A204.1 (cell line): ENCODE data around the gene RHCG.

ENCODE experiments used
- FAIRE-seq: peaks from 2 replicates; lab custom pipeline; 2012; peaks lifted over from hg19 to GRCh38; lab: Jason Lieb, UNC

Gene RHCG

DNA sequence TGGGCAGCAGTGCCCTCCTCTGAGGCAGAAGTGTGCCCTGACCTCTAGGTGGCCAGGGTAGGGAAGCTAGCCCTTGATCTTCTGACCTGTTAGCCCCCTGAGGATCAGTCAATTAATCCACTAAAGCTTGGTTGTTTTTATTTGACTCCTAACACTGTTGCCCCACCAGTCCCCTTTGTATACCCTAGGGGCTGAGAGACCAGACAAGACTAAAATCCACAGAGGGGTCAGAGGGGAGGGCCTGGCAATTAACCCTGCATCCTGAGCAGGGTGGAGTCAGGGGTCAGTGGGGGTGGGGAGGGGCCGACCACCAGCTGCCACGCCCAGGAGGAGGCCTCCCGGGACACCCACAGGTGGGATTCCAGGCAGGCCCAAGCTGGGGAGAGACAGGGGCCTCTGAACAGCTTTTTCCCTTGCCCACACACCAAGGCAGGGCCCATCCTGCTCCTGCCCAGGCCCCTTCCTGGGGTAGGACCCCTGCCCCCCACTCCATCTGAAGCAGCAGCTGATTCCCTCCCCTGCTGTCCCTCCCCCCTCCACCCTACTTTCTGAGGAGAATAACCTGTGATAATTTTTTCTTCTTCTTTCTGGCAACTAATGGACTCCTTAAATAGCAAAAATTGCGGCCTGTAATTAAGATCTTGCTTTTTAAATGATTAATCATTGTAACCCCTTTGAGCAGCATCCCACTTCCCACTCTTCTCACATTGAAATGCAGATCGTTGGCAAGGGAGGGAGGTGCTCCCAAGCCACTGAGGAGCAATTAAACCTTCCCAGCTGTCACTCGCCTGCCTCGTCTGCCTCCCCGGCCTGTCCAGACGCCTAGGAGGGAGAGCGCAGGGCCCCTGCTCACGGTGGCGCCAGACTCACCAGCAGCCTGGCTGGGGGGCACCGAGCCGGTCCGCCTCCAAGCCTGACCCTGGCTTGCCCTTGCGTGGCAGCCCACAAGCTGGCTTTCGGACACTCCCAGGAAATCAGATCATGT, 51.9 kb downstream of the RHCG start:
- no peak for FAIRE-seq

DNA sequence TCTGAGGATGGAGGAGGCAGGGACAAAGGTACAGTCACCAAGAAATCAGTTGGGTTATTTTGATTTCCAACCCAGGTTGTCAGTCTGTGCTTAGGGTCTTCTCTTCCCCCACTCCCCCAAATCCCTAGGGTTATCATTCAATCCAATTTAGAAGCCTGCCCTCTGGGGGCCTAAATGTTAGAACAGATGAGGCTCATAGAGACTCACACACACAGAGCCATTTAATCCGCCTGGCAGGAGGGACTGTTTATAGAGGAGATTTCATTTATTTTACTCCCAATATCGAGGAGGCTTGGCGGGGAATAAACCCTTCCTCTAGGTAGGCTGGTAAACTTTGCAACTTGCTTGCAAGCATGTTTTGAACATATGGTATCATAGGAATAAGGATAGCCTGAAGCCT, 52.8 kb downstream of the RHCG start:
- no peak for FAIRE-seq

DNA sequence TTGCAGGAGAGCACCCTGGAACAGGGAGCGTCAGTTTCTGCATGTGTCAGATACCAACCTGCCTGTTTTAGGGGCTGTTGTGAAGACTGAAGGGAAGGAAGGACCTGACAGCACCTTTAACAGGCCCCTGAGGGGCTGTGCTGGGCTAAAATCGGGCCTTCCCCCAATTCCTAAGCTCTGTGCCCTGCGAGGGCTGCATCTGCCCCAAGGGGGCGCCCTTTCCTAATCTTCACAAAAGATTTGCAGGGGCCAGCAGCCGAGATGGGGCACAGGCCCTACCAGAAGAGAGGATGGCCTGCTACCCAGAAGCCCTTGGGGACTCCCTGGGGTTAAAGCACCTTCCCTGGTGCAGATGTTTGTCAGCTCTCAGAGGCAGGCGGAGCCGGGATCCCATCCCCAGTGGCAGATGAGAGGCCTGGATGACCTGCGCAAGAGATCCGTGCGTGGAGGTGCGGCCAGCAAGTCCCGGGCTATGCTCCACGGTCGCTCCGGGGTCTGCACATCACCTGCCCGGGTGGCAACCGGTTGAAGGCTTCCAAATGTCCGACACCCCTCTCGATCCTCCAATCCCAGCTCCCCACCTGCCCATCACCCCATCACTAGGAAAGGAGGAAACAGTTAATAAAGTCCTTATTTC, 53.6 kb downstream of the RHCG start:
- no peak for FAIRE-seq

DNA sequence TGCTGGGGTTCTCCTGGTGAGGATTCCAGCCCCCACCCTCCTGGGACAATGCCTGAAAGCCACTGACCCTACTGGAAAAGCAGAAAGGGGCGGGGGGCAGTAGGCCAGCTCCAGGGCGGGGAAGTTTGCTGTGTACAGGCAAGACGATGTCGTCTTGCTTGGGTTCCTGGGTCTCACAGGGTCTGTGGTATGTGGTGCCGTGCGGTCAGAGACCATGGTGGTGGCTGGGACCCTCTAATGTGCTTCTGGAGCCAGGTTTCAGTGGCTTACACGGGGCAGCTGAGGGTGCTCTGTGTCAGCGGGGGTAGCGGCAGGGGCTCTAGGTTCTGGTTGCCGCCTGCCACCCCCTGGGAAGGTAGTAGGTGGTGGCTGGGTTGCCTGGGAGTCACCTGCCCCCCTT, 54.2 kb downstream of the RHCG start:
- no peak for FAIRE-seq

DNA sequence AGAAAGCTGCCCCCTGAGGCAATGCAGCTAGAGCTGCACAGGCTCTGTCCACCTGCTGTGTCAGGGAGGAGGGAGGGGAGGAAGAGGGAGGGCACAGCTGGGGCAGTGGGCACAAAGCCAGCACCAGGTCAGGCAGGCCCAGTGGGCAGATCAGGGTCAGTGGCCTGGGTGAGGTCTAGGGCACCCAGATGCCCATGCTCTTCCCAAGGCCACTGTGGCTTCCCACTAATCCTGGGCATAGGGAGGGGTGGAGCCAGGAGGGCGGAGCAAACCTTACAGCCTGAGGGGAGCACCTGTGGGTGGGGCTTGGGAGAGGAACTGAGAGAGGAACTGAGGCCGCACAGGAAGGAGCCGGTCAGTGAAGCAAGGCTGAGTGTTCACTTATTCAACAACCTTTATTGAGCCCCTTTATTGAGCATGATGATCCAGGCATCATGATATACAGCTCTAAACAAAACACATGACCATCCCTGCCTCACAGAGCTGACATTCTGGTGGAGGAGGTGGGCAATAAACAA, 55.0 kb downstream of the RHCG start:
- no peak for FAIRE-seq

DNA sequence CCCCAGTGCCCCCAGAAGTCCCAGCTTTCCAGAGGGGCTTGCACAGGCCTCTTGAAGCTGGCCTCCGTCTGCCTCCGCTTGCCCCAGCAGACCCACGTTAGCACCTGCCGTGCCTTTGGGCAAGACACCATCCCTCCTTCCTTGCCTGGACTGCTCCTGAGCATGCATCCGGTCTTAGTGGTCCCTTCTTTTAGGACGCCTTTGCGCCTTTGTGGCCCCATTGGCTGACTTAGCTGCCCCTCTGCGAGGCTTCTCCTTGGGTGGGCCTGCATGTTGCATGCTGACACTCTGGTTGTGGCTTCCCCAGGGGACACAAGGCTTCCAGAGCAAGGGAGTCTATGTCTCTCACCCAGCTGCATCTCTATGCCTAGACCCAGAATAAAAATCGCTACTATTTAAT, 56.6 kb downstream of the RHCG start:
- FAIRE-seq, result no peak

DNA sequence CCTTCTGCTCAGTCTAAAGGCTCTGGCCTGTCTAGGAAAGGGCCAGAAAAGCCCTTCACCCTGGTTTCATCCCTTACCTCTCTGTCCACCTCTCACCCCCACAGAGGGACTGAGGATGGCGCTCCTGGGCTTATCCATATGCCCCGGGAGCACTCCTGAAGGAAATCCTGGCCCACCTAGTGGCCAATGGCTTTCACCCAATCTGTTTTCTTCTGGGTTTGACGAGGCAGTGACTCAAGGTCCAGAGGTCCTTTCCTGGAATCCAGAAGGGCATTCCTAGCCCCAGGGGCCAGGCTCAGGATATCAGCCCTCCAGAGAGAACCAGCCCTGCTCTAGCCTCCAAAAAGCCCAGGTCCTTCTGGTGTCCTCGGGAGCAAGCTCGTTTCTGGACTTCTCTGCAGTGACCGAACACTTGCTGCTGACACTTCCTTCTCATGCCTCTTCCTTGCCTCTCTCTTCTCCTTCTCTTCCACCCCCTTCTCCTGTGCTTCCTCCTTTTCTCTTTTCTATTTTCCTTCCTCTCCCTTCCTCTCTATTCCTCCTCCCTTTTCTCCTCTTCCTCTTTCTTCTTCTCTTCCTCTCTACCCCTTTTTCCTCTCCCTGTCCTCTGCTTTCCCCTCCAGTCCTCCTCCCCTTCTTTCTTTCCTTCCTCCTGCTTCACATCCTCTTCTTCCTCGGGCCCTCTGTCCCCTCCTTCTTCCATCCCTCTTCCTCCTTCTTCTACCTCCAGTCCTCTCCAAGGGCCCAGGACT, 59.6 kb downstream of the RHCG start:
- FAIRE-seq, result no peak

DNA sequence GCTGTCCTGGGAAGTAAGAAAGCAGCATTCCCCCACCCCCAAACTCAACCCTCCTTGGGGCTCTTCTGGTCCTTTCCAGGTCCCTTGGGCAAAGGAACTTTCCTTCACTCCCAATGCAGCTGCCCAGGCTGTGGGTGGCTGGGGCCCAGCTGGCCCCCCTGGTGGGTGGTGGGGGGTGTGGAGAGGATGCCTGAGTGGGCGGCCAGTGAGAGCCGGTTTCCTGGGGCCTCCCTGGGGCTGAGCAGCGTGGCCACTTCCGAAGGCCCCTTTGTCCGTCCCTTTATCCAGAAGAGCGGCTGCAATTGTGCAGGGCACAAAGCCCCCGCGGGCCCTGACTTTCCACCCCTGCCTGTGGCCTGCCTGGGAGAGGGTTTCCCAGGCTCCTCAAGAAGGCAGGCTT, 61.0 kb downstream of the RHCG start:
- FAIRE-seq, result no peak

DNA sequence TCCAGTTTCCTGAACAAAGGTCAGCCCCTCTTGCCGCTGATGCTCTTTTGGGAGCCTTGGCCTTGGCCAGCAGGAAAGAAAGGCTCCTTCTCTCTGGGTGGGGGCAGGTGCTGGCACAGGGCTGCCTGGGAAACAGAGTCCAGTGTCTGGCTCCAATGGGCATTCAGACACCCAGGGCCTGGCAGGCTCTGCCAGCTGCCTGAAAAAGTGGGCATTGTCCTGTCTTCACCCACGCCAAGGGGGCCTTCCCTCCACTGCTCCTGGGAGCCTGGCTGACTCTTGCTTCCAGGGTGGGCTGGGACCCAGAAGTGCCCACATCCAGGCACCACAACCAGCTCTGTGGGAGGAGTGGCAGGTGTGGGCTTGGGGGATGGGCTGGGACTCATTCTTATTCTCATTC, 62.7 kb downstream of the RHCG start:
- FAIRE-seq, result no peak

DNA sequence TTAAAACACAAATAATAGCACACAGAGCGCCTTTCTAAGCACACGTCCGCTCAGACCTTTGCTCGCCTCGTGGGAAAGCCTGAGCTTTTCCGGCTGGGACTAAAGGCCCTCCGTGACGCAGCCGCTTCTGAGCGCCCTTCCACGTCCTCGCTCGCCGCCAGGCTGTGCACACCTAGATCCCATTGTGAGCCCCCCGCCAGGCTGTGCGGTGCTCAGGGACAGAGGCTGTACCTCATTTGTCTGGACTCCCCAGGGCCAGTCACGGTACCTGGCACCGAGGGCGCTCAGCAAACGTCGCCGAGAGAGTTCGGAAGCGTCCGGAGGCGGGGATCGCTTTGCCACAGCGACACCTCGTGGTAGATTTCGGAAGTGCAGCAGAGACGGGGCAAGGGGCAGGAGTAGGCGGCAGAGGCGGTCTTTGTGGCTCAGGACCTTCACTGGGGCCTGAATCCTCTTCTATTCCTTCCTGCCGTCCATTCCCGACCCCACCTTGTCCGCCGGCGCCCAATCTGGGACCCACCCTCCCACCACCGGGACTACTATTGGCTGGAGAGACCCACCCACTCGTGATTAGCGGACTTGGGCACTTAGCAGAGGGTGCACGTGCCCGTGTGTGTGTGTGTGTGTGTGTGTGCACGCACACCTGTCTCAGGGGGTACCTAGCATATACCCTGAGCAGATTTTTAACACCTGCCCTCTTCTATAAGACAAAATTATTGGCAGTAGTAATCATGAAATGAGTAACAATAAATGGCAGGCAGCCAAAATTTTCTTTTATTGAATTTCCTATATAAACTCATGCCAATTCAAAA, 65.6 kb downstream of the RHCG start:
- peak; percentile 3 for FAIRE-seq

DNA sequence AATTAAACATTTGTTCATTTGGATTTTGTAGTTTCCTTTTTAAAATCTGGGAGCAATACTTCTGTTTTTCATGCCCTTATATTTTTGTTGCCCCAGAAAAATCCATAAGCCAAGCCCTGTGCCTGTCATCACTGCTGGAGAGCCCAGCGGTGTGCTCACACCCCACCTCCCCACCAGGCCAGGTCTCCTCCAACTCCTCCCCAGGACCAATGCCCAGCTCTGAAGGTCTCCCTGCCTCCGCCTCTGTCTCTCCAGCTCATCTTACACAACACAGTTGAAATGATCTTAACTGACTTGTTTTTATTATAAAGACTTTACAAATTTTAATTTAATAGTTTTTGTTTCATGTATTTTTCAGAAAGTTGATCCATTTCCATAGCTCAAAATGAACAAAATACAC, 66.4 kb downstream of the RHCG start:
- FAIRE-seq, result no peak

DNA sequence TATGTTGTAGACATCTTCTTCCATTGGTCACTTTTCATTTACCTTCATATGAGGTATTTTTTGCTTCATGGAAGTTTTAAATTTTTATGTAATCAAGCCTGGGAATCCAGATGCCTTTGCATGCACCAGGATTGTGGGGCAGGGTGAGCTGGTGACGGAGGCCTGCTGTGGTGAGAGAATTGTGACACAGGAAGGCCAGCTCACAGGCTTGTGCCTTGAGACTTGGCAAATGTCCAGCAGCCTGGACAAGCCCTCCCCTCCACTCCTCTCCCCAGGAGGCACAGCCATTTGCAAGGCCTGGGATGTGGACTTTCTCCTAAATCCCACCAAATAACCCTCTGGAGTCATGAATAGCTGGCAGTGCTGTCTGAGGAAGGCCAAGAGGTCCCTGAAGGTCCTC, 67.4 kb downstream of the RHCG start:
- FAIRE-seq, result no peak

DNA sequence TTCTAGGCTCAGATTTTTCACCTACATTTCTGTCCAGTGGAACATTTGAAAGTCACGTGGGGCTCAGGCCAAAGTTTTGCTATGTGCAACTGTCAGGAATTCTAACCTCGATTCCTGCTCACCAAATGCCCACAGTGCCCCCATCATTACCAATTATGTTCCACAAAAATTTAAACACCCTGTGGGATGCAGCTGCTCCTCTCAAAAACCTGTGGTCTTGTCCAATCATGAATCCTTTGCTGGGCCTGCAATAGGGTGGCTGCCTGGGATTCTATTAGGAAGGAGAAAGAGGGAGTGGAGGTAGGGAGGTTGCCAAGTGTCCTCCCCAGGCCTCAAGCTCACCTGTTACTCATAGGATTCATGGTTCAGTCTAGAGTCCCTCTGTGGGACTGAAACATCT, 68.1 kb downstream of the RHCG start:
- no peak for FAIRE-seq

DNA sequence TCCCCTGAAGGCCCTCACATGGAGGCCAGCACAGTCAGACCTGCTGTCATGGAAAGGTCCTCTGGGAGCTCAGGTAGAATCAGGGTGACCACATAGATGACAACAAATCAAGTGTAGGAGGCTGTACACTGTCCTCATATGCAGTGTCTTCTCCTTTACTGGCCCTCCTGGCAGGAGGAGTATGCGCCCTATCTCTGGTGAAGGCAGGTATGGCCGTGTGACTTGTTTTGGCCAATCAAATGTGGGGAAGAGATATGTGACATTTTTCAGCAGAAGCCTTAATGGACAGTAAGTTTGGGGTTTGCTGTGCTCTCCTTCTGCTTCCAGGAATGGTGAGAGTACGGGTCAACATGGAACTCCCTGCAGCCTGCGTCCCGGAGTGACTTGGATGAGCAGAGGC, 69.9 kb downstream of the RHCG start:
- FAIRE-seq, result no peak

DNA sequence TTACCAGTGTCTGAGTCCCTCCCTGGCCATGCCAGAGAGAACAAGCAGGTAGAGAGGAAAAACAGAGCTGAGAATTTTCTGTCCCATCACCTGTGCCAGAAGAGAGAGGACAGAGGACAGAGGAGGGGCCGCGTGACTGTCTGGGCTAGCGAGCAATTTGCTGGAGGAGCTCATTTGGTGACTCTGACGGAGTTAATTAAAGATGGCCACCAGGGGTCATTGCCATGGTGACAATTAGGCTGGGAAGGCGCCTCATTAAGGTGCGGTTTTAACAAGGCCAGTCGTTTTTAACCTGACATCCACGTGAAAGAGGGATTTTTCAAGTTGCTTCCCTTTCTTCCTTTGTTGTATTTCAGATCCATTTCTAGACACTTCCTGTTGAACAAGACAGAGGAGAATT, 72.4 kb downstream of the RHCG start:
- no peak for FAIRE-seq
